Motor neuron (in vitro differentiated cells): Measurements from ENCODE around the gene ATOH8. TPM values are rescaled to one million over a fixed set of nuclear protein-coding genes. Genes with fewer than 3 reads are reported as not detected.

Source experiments
- ATAC-seq, 8 experiments: fragments of 200-7000 bp; cut with Tn5 transposase; replicated peaks in 6 of 8; 2 replicates each; pipeline ENCODE4 v1.8.0; 2021; ENCODE audit warnings: mild to moderate bottlenecking in 8 of 8, moderate library complexity in 8 of 8
- H3K27ac ChIP-seq, 2 donors: fragments of 250-450 bp; sonication (Bioruptor Pico); 2 replicates each; pipeline ENCODE4 v1.9.0; 2021; ENCODE audit warnings: antibody characterized with exemption in 2 of 2, mild to moderate bottlenecking in 2 of 2, moderate library complexity in 1 of 2
- H3K4me1 ChIP-seq, 2 donors: fragments of 250-450 bp; sonication (Bioruptor Pico); replicated peaks in 1 of 2; 2 replicates each; pipeline ENCODE4 v1.6.1; 2021; ENCODE audit warnings: antibody characterized with exemption in 2 of 2, mild to moderate bottlenecking in 2 of 2, moderate library complexity in 1 of 2
- H3K4me3 ChIP-seq, 5 donors: fragments of 250-450 bp; sonication (Bioruptor Pico); 2 replicates each; pipeline ENCODE4 v1.9.0; 2021; ENCODE audit warnings: antibody characterized with exemption in 5 of 5, mild to moderate bottlenecking in 5 of 5, moderate library complexity in 4 of 5
- WGBS, 10 experiments: fragments of 450-650 bp; shearing (Covaris generic); methylation state at CpG; one replicate each; pipeline ENCODE4 v1.0.0; 2022; 5-methylcytosine and 5-hydroxymethylcytosine counted together
- in situ Hi-C, 9 experiments: fragments of 400-800 bp; cut with MboI; loops; one replicate each; pipeline ENCODE4 v1.15.0; 2021; ENCODE audit warnings: low sequenced_read_pairs in 9 of 9, low pct_unique_long_range_greater_than_20kb in 2 of 9; ENCODE audit not compliant: unreplicated experiment in 9 of 9
- total RNA-seq, 8 experiments: library from RNA; unstranded; fragments of 300-600 nt; gene quantifications; 2 replicates each; pipeline versions ENCODE4 v1.2.3 to v1.2.4, GENCODE V29; 2022

ATOH8 gene
- total RNA-seq, 8 experiments from 2014 or later: 0.71 to 8.6 (median 1.8) TPM

GRCh38 chr2:85731606-85732005 lies 22.2 kb upstream of the ATOH8 start:
- Histone ChIP-seq H3K27ac (no peak overlapping the region), H3K4me3 (no peak overlapping the region), H3K4me1 (peaks cover 0 to 10% of the 10 kb centered on the region in 2 donors)
- no peak for ATAC-seq
- in situ Hi-C loops: loop anchor here in 1 of 9 experiments (25.0 kb wide), 1 partner anchor 106 kb away; no protein-coding TSS in a partner anchor
- WGBS, 10 experiments: 23 to 80% (median 60%) methylated on average over 1 to 3 of the region's 3 CpGs; no CpG with 5 or more reads in 3 of the 10 experiments

- Histone ChIP-seq H3K4me1 (peaks cover 0 to 10% of the 10 kb centered on the region in 2 donors), H3K27ac (no peak overlapping the region), H3K4me3 (no peak overlapping the region)
- in situ Hi-C loops: loop anchor here in 1 of 9 experiments (25.0 kb wide), 1 partner anchor 105 kb away; no protein-coding TSS in a partner anchor
- no peak for ATAC-seq
- WGBS, 10 experiments: 50 to 60% methylated on average over 1 to 2 of the region's 2 CpGs; no CpG with 5 or more reads in 8 of the 10 experiments
Measured at GRCh38 chr2:85732467-85733120, 21.2 kb upstream of the ATOH8 start.

- ATAC-seq: peak in 3 of 8 experiments; percentile 45 to 63 (median 53)
- Histone ChIP-seq H3K27ac (no peak overlapping the region), H3K4me3 (no peak overlapping the region), H3K4me1 (peaks cover 0 to 10% of the 10 kb centered on the region in 2 donors)
- 35 to 100% (median 88%) methylated on average over 1 to 5 of the region's 18 CpGs; no CpG with 5 or more reads in 2 of the 10 experiments for WGBS, 10 experiments
- in situ Hi-C loops: loop anchor here in 1 of 9 experiments (25.0 kb wide), 1 partner anchor 104 kb away; no protein-coding TSS in a partner anchor
Measured at GRCh38 chr2:85733121-85733960, 20.4 kb upstream of the ATOH8 start.

GRCh38 chr2:85734015-85734414 lies 19.8 kb upstream of the ATOH8 start:
- Histone ChIP-seq H3K27ac (no peak overlapping the region), H3K4me3 (no peak overlapping the region), H3K4me1 (peaks cover 0 to 10% of the 10 kb centered on the region in 2 donors)
- in situ Hi-C loops: loop anchor here in 1 of 9 experiments (25.0 kb wide), 1 partner anchor 103 kb away; no protein-coding TSS in a partner anchor
- WGBS, 10 experiments: 100% methylated on average over 1 to 2 of the region's 4 CpGs; no CpG with 5 or more reads in 6 of the 10 experiments
- ATAC-seq: no peak

GRCh38 chr2:85734942-85735608 lies 18.7 kb upstream of the ATOH8 start:
- ATAC-seq: no peak
- 36 to 100% (median 80%) methylated on average over 2 to 5 of the region's 5 CpGs; no CpG with 5 or more reads in 2 of the 10 experiments for WGBS, 10 experiments
- Histone ChIP-seq H3K27ac (no peak overlapping the region), H3K4me1 (peaks cover 0 to 6% of the 10 kb centered on the region in 2 donors), H3K4me3 (no peak overlapping the region)
- in situ Hi-C loops: loop anchor here in 1 of 9 experiments (25.0 kb wide), 1 partner anchor 102 kb away; no protein-coding TSS in a partner anchor

GRCh38 chr2:85735691-85736090 lies 18.1 kb upstream of the ATOH8 start:
- no peak for ATAC-seq
- no peak overlapping the region for H3K4me3 ChIP-seq
- in situ Hi-C loops: loop anchor here in 1 of 9 experiments (25.0 kb wide), 1 partner anchor 102 kb away; no protein-coding TSS in a partner anchor
- peaks cover 0 to 6% of the 10 kb centered on the region in 2 donors for H3K4me1 ChIP-seq
- H3K27ac ChIP-seq: no peak overlapping the region

DNA sequence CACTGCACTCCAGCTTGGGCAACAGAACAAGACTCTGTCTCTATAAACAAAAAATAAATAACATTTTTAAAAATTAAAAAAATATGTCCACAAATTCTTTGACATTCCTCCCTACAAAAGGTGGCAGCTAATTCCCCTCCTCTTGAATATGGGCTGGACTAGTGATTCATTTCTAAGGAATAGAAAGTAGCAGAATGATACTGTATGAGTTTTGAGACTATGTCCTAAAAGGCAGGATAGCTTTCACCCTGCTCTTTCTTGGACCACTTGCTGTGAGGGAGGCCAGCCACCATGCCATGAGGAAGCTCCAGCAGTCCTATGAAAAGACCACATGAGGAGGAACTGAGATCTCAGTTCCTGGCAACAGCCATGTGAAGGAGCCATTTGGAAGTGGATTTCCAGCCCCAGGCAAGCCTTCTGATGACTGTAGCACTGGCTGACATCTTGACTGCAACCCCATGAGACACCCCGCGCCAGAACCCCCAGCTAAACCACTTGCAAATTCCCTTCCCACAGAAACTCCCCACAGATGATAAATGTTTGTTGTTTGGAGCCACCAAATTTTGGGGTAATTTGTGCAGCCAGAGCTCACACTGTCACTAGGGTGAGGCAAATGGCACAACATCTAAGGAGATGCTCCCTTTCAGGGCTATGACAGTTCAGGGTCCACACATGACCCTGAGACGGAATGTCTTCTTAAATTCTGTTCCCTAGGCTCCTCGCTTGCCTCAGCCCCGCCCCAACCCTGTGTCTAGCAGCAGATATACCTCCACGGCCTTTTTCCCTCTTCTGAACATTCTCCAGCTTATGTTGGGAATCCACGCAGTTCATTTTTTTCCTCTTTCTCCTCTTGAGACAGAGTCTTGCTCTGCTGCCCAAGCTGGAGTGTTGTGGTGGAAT lies 17.1 kb upstream of the ATOH8 start:
- Histone ChIP-seq H3K4me3 (no peak overlapping the region), H3K27ac (no peak overlapping the region), H3K4me1 (peaks cover 7 to 10% of the 10 kb centered on the region in 2 donors)
- 30 to 100% (median 81%) methylated on average over 1 to 7 of the region's 7 CpGs; no CpG with 5 or more reads in 4 of the 10 experiments for WGBS, 10 experiments
- ATAC-seq: no peak
- in situ Hi-C loops: loop anchor here in 1 of 9 experiments (25.0 kb wide), 1 partner anchor 101 kb away; no protein-coding TSS in a partner anchor

- H3K27ac ChIP-seq: no peak overlapping the region
- in situ Hi-C loops: loop anchor here in 1 of 9 experiments (25.0 kb wide), 1 partner anchor 100 kb away; no protein-coding TSS in a partner anchor
- peak in 2 of 8 experiments; percentile 75 for ATAC-seq
- 0 to 100% (median 96%) methylated on average over 1 to 4 of the region's 4 CpGs; no CpG with 5 or more reads in 4 of the 10 experiments for WGBS, 10 experiments
- no peak overlapping the region for H3K4me3 ChIP-seq
- peaks cover 14 to 17% of the 10 kb centered on the region in 2 donors for H3K4me1 ChIP-seq
Measured at GRCh38 chr2:85737481-85737880, 16.3 kb upstream of the ATOH8 start.

DNA sequence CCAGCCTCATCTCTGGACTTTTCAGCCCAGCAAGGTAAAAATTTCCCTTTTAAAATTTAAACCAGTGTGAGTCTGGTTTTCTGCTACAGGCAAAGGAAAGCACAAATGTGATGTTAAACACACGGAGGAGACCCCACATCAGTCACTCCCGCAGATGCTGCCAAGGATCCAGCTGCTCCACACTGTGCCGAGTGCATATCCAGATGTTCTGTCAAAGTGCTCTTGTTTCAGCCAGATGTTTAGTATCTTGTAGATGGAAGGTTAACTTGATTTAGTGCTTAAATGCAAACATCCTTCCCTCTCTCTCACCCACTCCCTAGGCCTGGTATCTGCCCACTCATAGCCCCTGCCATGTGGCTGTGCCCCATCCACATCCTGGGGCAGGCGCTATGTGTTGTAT lies 15.8 kb upstream of the ATOH8 start:
- in situ Hi-C loops: loop anchor here in 1 of 9 experiments (25.0 kb wide), 1 partner anchor 99 kb away; no protein-coding TSS in a partner anchor
- no peak for ATAC-seq
- Histone ChIP-seq H3K27ac (no peak overlapping the region), H3K4me3 (no peak overlapping the region), H3K4me1 (peaks cover 19 to 22% of the 10 kb centered on the region in 2 donors)
- WGBS, 10 experiments: 75 to 100% (median 80%) methylated on average over 2 to 4 of the region's 4 CpGs; no CpG with 5 or more reads in 6 of the 10 experiments

GRCh38 chr2:85740193-85740592 lies 13.6 kb upstream of the ATOH8 start:
- 0 to 100% (median 91%) methylated on average over 1 to 4 of the region's 4 CpGs for WGBS, 10 experiments
- in situ Hi-C loops: loop anchor here in 2 of 9 experiments (5.0 to 25.0 kb wide), 2 partner anchors 72 to 97 kb away; no protein-coding TSS in a partner anchor
- Histone ChIP-seq H3K4me3 (no peak overlapping the region), H3K4me1 (peaks cover 26 to 38% of the 10 kb centered on the region in 2 donors), H3K27ac (no peak overlapping the region)
- no peak for ATAC-seq

DNA sequence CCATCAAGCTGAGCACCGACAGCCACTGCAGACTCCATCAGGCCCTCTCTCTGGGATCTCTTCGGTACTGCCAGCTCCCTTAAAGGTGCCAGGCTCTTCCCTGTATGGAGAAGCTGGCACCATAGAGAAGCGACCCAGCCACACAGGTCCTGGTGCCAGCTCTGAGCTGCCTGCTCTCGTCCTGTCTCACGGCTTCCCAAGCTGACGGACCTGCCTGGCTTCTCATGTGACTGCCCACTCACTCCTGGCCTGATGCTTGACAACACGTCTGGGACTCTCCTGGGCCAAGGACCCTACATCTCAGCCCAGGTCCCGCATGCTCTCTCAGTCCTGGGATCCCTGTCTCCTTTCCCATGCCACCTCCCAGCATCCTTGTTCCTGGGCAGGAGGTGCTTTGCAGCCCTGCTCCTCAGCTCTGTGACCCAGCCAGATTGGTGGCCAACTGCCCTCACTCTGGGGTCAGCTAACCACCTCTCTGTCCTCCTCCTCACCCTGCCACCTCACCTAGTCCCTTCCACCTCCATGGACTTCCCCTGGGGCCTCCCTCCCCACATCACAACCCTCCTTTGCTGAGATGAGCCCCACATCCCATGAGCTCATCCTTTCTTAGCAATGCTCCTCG lies 12.5 kb upstream of the ATOH8 start:
- peak in 4 of 8 experiments; percentile 40 to 66 (median 64) for ATAC-seq
- in situ Hi-C loops: loop anchor here in 2 of 9 experiments (5.0 to 25.0 kb wide), 2 partner anchors 71 to 96 kb away; no protein-coding TSS in a partner anchor
- 0 to 83% (median 66%) methylated on average over 1 to 4 of the region's 9 CpGs; no CpG with 5 or more reads in 5 of the 10 experiments for WGBS, 10 experiments
- H3K4me3 ChIP-seq: no peak overlapping the region
- peak overlapping the region; percentile 68 to 86 for H3K27ac ChIP-seq
- H3K4me1 ChIP-seq: peaks cover 31 to 43% of the 10 kb centered on the region in 2 donors
